ENCODE measurements around the gene MAP3K10. TPM values are rescaled to one million over a fixed set of nuclear protein-coding genes. Genes with fewer than 3 reads are reported as not detected.

The MAP3K10 gene
- polyA plus RNA-seq, 1 of the 3 experiments (the other 2 are of a cell fraction) = 10.7 TPM

DNA sequence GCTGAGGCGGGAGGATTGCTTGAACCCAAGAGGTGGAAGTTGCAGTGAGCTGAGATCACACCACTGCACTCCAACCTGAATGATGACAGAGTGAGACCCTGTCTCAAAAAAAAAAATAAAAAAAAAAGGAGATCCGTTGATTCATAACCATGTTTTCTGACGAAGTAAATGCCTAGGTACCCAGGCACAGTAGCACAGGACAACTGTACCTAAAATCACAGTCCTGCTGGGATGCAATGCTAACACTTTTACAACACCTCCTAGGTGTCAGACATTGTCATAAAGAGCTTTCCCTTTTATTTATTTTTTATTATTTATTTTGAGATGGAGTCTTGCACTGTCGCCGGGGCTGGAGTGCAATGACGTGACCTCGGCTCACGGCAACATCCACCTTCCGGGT is 29.4 kb downstream of the MAP3K10 start:
- H3K79me2 ChIP-seq (ENCODE audit: insufficient read depth) = no peaks in the 10 kb centered on the region
- DNase-seq = no peak
- H3K27ac ChIP-seq (ENCODE audit: low read depth in 2 of 2, low read length in 1 of 2) = no peak overlapping the region
- H3K4me3 ChIP-seq (ENCODE audit: low read depth in 2 of 2, low read length in 1 of 2) = no peak overlapping the region
- no peaks in the 10 kb centered on the region for H4K20me1 ChIP-seq (ENCODE audit: insufficient read depth)
- no peak overlapping the region for H3K4me2 ChIP-seq
- no peaks in the 10 kb centered on the region for H3K9me3 ChIP-seq
- 93% methylated on average over 9 of the region's 9 CpGs for WGBS (ENCODE audit: low lambda C conversion rate)
- peaks cover 14% of the 10 kb centered on the region for H3F3A ChIP-seq (replicated peaks; ENCODE audit: insufficient read depth)
- no peaks in the 10 kb centered on the region for H3K36me3 ChIP-seq (replicated peaks in 1 of 2; ENCODE audit: control insufficient read depth in 1 of 2, insufficient read depth in 2 of 2, low read length in 1 of 2)
- H3K9me2 ChIP-seq = no peaks in the 10 kb centered on the region
- H3K9ac ChIP-seq = no peak overlapping the region
- H2AFZ ChIP-seq (ENCODE audit: low read depth) = no peak overlapping the region
- POLR2A ChIA-PET = no interaction called here
- TF ChIP-seq RFX5 (IDR thresholded peaks at IDR 0.05; ENCODE audit: low read length) (no peak), TEAD4 (IDR thresholded peaks at IDR 0.05; ENCODE audit: borderline replicate concordance, insufficient read depth) (no peak), REST (IDR thresholded peaks at IDR 0.05; ENCODE audit: low read depth, low read length) (no peak), TCF12 (IDR thresholded peaks at IDR 0.05) (no peak), EP300 (IDR thresholded peaks at IDR 0.05; ENCODE audit: borderline replicate concordance in 1 of 2, low read depth in 1 of 2, low read length in 1 of 2) (no peak), POLR2AphosphoS5 (IDR thresholded peaks at IDR 0.05; ENCODE audit: low read depth, low read length) (no peak), TAF1 (IDR thresholded peaks at IDR 0.05; ENCODE audit: borderline replicate concordance, low read depth, low read length) (no peak), SMC3 (IDR thresholded peaks at IDR 0.05; ENCODE audit: low read depth, low read length) (no peak), IRF3 (IDR thresholded peaks at IDR 0.05; ENCODE audit: low read depth, low read length) (no peak), NFIC (IDR thresholded peaks at IDR 0.05; ENCODE audit: borderline replicate concordance) (no peak), PBX3 (IDR thresholded peaks at IDR 0.05) (no peak), MXI1 (IDR thresholded peaks at IDR 0.05; ENCODE audit: low read depth, low read length) (no peak), JUND (IDR thresholded peaks at IDR 0.05) (no peak), CTCF (IDR thresholded peaks at IDR 0.05) (no peak), RCOR1 (IDR thresholded peaks at IDR 0.05; ENCODE audit: low read length) (no peak), RAD21 (IDR thresholded peaks at IDR 0.05; ENCODE audit: low read length) (no peak), SIN3A (IDR thresholded peaks at IDR 0.05; ENCODE audit: borderline replicate concordance, low read depth, low read length) (no peak)
- TF ChIP-seq, protein P1, sequence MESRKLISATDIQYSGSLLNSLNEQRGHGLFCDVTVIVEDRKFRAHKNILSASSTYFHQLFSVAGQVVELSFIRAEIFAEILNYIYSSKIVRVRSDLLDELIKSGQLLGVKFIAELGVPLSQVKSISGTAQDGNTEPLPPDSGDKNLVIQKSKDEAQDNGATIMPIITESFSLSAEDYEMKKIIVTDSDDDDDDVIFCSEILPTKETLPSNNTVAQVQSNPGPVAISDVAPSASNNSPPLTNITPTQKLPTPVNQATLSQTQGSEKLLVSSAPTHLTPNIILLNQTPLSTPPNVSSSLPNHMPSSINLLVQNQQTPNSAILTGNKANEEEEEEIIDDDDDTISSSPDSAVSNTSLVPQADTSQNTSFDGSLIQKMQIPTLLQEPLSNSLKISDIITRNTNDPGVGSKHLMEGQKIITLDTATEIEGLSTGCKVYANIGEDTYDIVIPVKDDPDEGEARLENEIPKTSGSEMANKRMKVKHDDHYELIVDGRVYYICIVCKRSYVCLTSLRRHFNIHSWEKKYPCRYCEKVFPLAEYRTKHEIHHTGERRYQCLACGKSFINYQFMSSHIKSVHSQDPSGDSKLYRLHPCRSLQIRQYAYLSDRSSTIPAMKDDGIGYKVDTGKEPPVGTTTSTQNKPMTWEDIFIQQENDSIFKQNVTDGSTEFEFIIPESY (IDR thresholded peaks at IDR 0.05; ENCODE audit: borderline replicate concordance, low read depth) = no peak
- CTCF ChIA-PET = interaction anchor here (0.6 to 5.6 kb wide), 6 partner anchors 16 to 476 kb away, joined by 3 to 41 read pairs (median 3); no protein-coding TSS in a partner anchor
- H3K4me1 ChIP-seq (ENCODE audit: control insufficient read depth in 1 of 2, insufficient read depth in 2 of 2, low read depth in 1 of 2, low read length in 1 of 2) = no peaks in the 10 kb centered on the region; a peak in 2 of 4 replicates
- H3K27me3 ChIP-seq (ENCODE audit: insufficient read depth) = no peaks in the 10 kb centered on the region

All from SK-N-SH (cell line).